ENCODE results near the gene GNG7.

- TF ChIP-seq CTCF (IDR thresholded peaks at IDR 0.05): no peak
- TF ChIP-seq POLR2A (IDR thresholded peaks at IDR 0.05): no peak
These were observed 30.4 kb upstream of the GNG7 start for GRCh38 chr19:2732883-2733282.
